HepG2 (cell line): ENCODE data around the gene ESPNL. TPM values are rescaled to one million over a fixed set of nuclear protein-coding genes. Genes with fewer than 3 reads are reported as not detected.

ENCODE experiments used
- HDAC2 ChIP-seq: sonication (generic); formaldehyde crosslinking; IDR thresholded peaks from 2 replicates; pipeline ENCODE4 v1.4.0; 2020; ENCODE audit warnings: missing genetic modification reagents
- KAT7 ChIP-seq: IDR thresholded peaks from 2 replicates; pipeline ENCODE4 v1.6.1; 2018; ENCODE audit warnings: borderline replicate concordance, missing compliant biosample characterization
- MAZ ChIP-seq, 2 experiments: sonication (generic) in 1 of 2; formaldehyde crosslinking in 1 of 2; IDR thresholded peaks; 2 replicates each; pipeline versions ENCODE4 v1.5.0 to v1.6.1; 2012 to 2020; ENCODE audit warnings: low read depth in 2 of 2, mild to moderate bottlenecking in 2 of 2, borderline replicate concordance in 1 of 2, improper control_type of control experiment in 1 of 2, low read length in 1 of 2, missing genetic modification reagents in 1 of 2, moderate library complexity in 1 of 2
- ZFP90 ChIP-seq: sonication (generic); formaldehyde crosslinking; IDR thresholded peaks from 2 replicates; pipeline ENCODE4 v1.8.0; 2022; ENCODE audit warnings: missing genetic modification reagents, mild to moderate bottlenecking, inconsistent platforms, borderline replicate concordance
- ZNF816 ChIP-seq: sonication (generic); formaldehyde crosslinking; IDR thresholded peaks from 2 replicates; pipeline ENCODE4 v1.8.0; 2022; ENCODE audit warnings: missing genetic modification reagents, mild to moderate bottlenecking, borderline replicate concordance
- polyA plus RNA-seq, 8 experiments: library from polyadenylated mRNA; depleted of rRNA in 3 of 8; stranded (reverse) in 7 of 8; unstranded in 1 of 8; fragments of >200 nt; fragmentation: Illumina TruSeq in 4 of 8; extraction: Trizol in 4 of 8; gene quantifications; 2 replicates each; pipeline versions ENCODE4 v1.2.1 to v1.2.3, GENCODE V29; 2011 to 2016; ENCODE audit warnings: low read depth in 4 of 8, missing spikeins in 1 of 8, mixed read lengths in 1 of 8; ENCODE audit not compliant: insufficient read depth in 1 of 8
- total RNA-seq, 5 experiments: library from RNA; depleted of rRNA; stranded (reverse); fragments of >200 nt; fragmentation: Illumina TruSeq; extraction: Trizol; gene quantifications; 2 replicates each; pipeline ENCODE4 v1.2.3, GENCODE V29; 2016; ENCODE audit warnings: low read depth in 1 of 5
- TF ChIP-seq, protein P1 (sequence below): sonication (generic); formaldehyde crosslinking; IDR thresholded peaks from 2 replicates; pipeline ENCODE4 v1.8.1; 2022; ENCODE audit warnings: mild to moderate bottlenecking, missing genetic modification reagents
- TF ChIP-seq, protein P2 (sequence below): sonication (generic); formaldehyde crosslinking; conservative IDR thresholded peaks from 2 replicates; pipeline ENCODE4 v1.4.0; 2020; ENCODE audit warnings: missing genetic modification reagents
- TF ChIP-seq, protein P3 (sequence below): sonication (generic); formaldehyde crosslinking; IDR thresholded peaks from 2 replicates; pipeline ENCODE4 v1.4.0; 2020; ENCODE audit warnings: missing genetic modification reagents
- TF ChIP-seq, protein P4 (sequence below): sonication (generic); formaldehyde crosslinking; conservative IDR thresholded peaks from 2 replicates; pipeline ENCODE4 v1.8.0; 2022; ENCODE audit warnings: mild to moderate bottlenecking, moderate library complexity, missing genetic modification reagents
- TF ChIP-seq, protein P5 (sequence below): sonication (generic); formaldehyde crosslinking; conservative IDR thresholded peaks from 2 replicates; pipeline ENCODE4 v1.5.0; 2020; ENCODE audit warnings: missing genetic modification reagents
- TF ChIP-seq, protein P6 (sequence below): sonication (generic); formaldehyde crosslinking; IDR thresholded peaks from 2 replicates; pipeline ENCODE4 v1.8.0; 2022; ENCODE audit warnings: missing genetic modification reagents, low read depth, mild to moderate bottlenecking, borderline replicate concordance
- TF ChIP-seq, protein P7 (sequence below): sonication (generic); formaldehyde crosslinking; IDR thresholded peaks from 2 replicates; pipeline ENCODE4 v1.5.1; 2020; ENCODE audit warnings: missing genetic modification reagents, mild to moderate bottlenecking, borderline replicate concordance
- TF ChIP-seq, protein P8 (sequence below): sonication (generic); formaldehyde crosslinking; conservative IDR thresholded peaks from 2 replicates; pipeline ENCODE4 v1.4.0; 2020; ENCODE audit warnings: missing genetic modification reagents

ESPNL gene
- total and polyA plus RNA-seq, 2 of the 13 experiments (the other 11 are each of a cell fraction or from before 2014, with no cell fraction given) = 0.45 to 0.80 TPM

DNA sequence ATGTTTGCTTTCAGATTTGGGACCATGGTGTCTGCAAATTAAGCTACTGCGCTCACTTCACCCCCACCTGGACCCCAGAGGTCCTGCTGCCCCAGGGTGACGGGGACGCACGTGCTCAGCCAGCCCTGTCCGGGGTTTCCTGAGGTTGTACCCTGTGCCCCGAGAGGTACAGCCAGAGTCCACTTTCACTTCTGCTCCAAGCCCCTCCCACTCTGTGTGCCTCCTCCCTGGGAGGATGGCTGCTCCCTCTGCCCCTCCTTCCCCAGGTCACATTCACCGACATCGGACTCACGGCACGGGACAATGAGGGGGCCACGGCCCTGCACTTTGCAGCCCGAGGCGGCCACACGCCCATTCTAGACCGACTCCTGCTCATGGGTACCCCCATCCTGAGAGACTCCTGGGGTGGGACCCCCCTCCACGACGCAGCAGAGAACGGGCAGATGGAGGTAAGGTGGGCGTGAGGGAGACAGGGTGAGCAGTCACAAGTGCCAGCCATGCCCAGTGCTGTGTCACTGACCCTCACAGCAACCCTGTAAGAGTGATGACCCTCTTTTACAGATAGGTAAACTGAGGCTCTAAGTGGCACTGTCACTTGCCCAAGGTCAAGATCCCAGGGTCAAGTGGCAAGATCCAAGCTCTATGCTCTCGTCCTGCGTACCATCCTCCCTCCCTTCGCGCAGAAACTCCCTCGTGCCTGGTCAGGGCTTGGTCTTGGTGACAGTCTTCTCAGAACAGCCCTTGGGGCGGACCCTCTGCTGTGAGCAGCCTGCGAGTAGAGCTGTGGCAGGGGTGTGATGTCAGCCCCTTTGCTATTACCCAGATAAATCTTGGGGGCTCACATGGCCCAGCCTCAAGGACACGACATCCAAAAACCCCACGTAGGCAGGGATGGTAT lies 7.6 kb downstream of the ESPNL start (continued):
- TF ChIP-seq, protein P1, sequence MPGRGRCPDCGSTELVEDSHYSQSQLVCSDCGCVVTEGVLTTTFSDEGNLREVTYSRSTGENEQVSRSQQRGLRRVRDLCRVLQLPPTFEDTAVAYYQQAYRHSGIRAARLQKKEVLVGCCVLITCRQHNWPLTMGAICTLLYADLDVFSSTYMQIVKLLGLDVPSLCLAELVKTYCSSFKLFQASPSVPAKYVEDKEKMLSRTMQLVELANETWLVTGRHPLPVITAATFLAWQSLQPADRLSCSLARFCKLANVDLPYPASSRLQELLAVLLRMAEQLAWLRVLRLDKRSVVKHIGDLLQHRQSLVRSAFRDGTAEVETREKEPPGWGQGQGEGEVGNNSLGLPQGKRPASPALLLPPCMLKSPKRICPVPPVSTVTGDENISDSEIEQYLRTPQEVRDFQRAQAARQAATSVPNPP = no peak
- TF ChIP-seq, protein P2, sequence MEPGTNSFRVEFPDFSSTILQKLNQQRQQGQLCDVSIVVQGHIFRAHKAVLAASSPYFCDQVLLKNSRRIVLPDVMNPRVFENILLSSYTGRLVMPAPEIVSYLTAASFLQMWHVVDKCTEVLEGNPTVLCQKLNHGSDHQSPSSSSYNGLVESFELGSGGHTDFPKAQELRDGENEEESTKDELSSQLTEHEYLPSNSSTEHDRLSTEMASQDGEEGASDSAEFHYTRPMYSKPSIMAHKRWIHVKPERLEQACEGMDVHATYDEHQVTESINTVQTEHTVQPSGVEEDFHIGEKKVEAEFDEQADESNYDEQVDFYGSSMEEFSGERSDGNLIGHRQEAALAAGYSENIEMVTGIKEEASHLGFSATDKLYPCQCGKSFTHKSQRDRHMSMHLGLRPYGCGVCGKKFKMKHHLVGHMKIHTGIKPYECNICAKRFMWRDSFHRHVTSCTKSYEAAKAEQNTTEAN (CRISPR knock-in tag) = no peak
- TF ChIP-seq ZNF816 (CRISPR knock-in tag) (no peak), ZFP90 (CRISPR knock-in tag) (peak; percentile 86; the same call in 1 of the 2 replicates), HDAC2 (CRISPR knock-in tag) (peak; percentile 68; the same call in 1 of the 2 replicates), MAZ (IDR thresholded peaks at IDR 0.05; ENCODE audit: borderline replicate concordance, low read depth, low read length) (no peak), MAZ (CRISPR knock-in tag; IDR thresholded peaks at IDR 0.05; ENCODE audit: low read depth) (peak; percentile 58; the same call in 1 of the 2 replicates), KAT7 (CRISPR knock-in tag) (no peak)
- TF ChIP-seq, protein P3, sequence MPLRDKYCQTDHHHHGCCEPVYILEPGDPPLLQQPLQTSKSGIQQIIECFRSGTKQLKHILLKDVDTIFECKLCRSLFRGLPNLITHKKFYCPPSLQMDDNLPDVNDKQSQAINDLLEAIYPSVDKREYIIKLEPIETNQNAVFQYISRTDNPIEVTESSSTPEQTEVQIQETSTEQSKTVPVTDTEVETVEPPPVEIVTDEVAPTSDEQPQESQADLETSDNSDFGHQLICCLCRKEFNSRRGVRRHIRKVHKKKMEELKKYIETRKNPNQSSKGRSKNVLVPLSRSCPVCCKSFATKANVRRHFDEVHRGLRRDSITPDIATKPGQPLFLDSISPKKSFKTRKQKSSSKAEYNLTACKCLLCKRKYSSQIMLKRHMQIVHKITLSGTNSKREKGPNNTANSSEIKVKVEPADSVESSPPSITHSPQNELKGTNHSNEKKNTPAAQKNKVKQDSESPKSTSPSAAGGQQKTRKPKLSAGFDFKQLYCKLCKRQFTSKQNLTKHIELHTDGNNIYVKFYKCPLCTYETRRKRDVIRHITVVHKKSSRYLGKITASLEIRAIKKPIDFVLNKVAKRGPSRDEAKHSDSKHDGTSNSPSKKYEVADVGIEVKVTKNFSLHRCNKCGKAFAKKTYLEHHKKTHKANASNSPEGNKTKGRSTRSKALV (CRISPR knock-in tag) = no peak
- TF ChIP-seq, protein P4, sequence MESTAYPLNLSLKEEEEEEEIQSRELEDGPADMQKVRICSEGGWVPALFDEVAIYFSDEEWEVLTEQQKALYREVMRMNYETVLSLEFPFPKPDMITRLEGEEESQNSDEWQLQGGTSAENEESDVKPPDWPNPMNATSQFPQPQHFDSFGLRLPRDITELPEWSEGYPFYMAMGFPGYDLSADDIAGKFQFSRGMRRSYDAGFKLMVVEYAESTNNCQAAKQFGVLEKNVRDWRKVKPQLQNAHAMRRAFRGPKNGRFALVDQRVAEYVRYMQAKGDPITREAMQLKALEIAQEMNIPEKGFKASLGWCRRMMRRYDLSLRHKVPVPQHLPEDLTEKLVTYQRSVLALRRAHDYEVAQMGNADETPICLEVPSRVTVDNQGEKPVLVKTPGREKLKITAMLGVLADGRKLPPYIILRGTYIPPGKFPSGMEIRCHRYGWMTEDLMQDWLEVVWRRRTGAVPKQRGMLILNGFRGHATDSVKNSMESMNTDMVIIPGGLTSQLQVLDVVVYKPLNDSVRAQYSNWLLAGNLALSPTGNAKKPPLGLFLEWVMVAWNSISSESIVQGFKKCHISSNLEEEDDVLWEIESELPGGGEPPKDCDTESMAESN = no peak
- TF ChIP-seq, protein P5, sequence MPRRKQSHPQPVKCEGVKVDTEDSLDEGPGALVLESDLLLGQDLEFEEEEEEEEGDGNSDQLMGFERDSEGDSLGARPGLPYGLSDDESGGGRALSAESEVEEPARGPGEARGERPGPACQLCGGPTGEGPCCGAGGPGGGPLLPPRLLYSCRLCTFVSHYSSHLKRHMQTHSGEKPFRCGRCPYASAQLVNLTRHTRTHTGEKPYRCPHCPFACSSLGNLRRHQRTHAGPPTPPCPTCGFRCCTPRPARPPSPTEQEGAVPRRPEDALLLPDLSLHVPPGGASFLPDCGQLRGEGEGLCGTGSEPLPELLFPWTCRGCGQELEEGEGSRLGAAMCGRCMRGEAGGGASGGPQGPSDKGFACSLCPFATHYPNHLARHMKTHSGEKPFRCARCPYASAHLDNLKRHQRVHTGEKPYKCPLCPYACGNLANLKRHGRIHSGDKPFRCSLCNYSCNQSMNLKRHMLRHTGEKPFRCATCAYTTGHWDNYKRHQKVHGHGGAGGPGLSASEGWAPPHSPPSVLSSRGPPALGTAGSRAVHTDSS = no peak
- TF ChIP-seq, protein P6, sequence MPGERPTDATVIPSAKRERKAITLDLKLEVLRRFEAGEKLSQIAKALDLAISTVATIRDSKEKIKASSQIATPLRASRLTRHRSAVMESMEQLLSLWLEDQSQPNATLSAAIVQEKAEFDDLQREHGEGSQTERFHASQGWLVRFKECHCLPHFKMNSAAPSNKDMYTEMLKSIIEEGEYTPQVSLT = no peak
- TF ChIP-seq, protein P7, sequence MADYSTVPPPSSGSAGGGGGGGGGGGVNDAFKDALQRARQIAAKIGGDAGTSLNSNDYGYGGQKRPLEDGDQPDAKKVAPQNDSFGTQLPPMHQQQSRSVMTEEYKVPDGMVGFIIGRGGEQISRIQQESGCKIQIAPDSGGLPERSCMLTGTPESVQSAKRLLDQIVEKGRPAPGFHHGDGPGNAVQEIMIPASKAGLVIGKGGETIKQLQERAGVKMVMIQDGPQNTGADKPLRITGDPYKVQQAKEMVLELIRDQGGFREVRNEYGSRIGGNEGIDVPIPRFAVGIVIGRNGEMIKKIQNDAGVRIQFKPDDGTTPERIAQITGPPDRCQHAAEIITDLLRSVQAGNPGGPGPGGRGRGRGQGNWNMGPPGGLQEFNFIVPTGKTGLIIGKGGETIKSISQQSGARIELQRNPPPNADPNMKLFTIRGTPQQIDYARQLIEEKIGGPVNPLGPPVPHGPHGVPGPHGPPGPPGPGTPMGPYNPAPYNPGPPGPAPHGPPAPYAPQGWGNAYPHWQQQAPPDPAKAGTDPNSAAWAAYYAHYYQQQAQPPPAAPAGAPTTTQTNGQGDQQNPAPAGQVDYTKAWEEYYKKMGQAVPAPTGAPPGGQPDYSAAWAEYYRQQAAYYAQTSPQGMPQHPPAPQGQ = no peak
- TF ChIP-seq, protein P8, sequence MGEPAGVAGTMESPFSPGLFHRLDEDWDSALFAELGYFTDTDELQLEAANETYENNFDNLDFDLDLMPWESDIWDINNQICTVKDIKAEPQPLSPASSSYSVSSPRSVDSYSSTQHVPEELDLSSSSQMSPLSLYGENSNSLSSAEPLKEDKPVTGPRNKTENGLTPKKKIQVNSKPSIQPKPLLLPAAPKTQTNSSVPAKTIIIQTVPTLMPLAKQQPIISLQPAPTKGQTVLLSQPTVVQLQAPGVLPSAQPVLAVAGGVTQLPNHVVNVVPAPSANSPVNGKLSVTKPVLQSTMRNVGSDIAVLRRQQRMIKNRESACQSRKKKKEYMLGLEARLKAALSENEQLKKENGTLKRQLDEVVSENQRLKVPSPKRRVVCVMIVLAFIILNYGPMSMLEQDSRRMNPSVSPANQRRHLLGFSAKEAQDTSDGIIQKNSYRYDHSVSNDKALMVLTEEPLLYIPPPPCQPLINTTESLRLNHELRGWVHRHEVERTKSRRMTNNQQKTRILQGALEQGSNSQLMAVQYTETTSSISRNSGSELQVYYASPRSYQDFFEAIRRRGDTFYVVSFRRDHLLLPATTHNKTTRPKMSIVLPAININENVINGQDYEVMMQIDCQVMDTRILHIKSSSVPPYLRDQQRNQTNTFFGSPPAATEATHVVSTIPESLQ = no peak
